HG02678 (cell line): ENCODE results near the gene HPS1.

ENCODE experiments used
- ATAC-seq: cut with Tn5 transposase; IDR thresholded peaks from one replicate; pipeline ENCODE4 v1.9.1; 2021; ENCODE audit warnings: mild to moderate bottlenecking, moderate library complexity; ENCODE audit not compliant: unreplicated experiment

Gene HPS1

GRCh38 chr10:98370831-98371820 is 75.6 kb downstream of the HPS1 start:
- no peak for ATAC-seq

GRCh38 chr10:98369801-98370200 is 76.9 kb downstream of the HPS1 start:
- ATAC-seq: no peak

GRCh38 chr10:98368644-98369043 is 78.1 kb downstream of the HPS1 start:
- no peak for ATAC-seq

- no peak for ATAC-seq
Measured at GRCh38 chr10:98367604-98368451, 78.9 kb downstream of the HPS1 start.
